Stimulated activated CD4-positive, alpha-beta T cell treated with anti-CD3 and anti-CD28 coated beads, Interleukin-12 subunit alpha, Interleukin-12 subunit beta, amount 100 ng/mL, for 24 hours (primary cell): ENCODE data around the gene RAD51D.
A peak's percentile ranks its signal among the peaks of the same experiment; 100 is the strongest.
"Not testable (repeated sequence)": the region's sequence is repeated elsewhere in the genome, so short reads cannot be mapped to it uniquely, and the experiment has no call there.

Experiments used
- DNase-seq, 2 experiments: peaks; one replicate each; pipeline ENCODE4 v3.0.0-alpha.2; 2020; ENCODE audit warnings: low read depth in 2 of 2

Gene RAD51D

DNA sequence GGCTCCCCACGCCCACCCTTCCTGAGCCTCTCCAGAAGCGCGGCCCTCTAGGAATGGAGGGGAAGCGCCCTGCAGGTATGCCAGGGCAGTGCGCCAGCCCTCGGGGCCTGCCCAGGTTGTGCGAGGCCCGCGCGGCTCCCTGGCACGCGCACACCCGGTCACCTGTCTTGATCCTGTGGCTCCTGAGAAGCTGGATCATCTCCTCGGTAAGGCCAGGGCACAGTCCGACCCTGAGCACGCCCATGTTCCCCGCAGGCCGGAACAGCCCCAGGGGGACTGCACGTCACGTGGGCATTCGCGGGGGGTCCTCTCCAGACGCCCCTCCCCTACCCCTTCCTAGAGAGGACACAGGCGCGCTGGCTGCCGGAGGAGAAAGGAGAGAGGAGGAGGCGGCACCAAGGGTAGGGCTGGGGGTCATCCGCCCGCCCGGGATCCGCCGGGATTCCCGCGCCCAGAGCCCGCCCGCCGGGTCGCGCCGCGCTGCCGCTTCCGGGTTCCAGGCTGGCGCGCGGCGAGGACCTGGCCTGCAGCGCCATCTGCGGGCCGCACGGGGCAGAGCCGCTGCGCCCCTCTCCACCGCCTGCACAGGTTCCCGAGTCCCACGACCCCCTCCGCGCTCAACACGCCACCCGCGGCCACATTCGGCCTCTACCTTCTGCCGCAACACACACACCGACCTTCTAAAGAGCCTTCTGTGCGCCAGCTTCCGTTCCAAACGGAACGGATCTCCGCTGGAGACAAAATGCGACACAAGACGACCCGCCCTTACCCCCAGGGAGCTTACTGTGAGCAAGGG, at the start of gene RAD51D:
Gene RAD51D (minus strand): TSS at position 491 of the 796 bp plus-strand sequence. CDS start 247 bp downstream, at position 244.
- peak; percentile 56 to 67 for DNase-seq

DNA sequence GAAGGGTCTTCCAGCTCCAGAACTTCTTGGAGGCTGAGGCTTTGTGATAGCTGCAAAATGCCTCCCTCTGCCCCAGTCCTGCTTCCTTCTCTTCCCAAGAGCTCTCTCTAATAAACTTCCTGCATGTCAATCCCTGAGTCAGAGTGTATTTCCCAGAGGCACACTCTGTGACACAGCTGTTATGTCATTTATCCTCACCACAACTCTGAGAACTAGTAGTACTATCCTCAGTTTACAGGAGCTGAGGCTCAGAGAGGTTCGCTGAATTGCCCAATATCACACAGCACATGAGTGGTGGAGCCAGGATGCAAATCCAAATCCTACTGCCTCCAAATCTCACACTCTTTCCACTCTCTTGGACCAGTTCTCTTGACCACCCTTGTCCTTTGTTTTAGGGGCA, 48.0 kb upstream of the RAD51D start:
- no peak for DNase-seq

DNA sequence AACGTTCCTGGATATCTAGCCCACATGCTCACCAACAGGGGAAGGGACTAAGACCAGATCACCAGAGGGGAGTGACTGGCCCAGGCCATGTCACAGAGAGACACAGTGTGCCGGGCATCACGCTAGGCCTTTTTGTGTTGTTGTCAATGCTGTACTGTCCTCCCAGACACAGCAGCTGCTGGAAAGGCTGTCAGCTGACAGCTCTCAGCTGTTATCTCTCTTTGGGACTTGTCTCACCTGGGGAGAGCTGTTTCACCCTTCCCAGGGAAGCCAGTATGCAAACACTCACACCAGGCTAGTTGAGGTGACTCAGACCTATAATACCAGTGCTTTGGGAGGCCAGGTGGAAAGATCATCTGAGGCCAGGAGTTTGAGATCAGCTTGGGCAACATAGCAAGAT, 47.4 kb upstream of the RAD51D start:
- DNase-seq = no peak

DNA sequence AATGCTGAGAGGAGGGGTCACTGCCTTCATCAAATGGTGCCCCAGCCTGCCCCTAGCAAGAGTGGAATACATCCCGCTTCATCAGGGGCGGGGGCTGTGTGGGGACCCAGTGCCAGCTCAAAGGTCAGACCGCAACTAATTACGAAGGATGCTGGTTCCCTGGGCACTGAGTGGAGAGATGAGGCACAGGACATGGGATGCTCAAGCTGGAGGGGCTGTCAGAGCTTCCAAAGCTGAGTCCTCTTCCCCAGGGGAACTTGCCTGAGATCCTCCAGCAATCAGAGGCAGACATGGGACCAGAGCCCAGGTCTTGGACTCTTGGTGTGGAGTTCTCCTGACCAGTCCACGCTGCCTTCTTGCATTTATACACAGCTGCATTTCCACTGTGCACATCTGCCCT, 46.9 kb upstream of the RAD51D start:
- no peak for DNase-seq

DNA sequence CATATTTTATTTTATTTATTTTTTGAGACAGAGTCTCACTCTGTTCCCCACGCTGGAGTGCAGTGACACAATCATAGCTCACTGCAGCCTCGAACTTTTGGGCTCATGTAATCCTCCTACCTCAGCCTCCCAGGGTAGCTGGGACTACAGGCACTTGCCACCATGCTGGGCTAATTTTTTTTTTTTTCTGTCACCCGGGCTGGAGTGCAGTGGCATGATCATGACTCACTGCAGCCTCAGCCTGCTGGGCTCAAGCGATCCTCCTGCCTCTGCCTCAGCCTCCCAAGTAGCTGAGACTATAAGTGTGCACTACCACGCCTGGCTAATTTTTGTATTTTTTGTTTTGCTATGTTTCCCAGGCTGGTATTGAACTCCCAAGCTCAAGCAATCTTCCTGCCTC, 45.1 kb upstream of the RAD51D start:
- DNase-seq = no peak

DNA sequence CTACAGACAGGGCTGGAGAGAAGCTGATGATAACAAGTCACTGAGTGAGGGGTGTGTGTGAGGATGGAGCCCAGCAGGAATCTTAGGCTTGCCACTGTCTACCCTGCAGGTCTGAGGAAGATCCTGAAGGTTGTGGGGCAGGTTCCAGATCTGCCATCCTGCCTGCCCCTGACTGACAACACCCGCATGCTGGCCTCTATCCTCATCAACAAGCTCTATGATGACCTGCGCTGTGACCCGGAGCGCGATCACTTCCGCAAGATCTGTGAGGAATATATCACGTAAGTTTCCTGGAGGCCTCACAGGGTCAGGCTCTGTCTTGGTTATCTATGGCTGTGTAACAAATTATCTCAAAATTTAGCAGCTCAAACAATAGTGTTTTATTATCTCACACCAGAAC, 44.2 kb upstream of the RAD51D start:
- DNase-seq = no peak

DNA sequence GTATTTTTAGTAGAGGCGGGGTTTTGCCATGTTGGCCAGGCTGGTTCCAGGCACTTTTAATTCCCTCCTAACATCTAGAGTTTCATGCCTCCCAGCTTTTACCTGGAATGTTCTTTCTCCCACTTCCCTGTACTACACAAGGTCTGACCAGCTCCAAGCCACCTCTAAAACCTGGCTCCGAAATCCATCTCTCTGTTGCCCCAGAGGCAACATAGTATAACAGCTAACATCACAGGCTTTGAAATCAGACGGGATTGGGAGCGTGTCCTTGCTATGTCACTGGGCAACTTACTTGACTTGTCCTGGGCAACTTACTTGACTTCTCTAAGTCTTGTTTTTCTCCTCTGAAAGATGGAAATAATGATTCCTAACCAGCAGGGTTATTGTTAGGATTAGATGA, 43.1 kb upstream of the RAD51D start:
- no peak for DNase-seq

DNA sequence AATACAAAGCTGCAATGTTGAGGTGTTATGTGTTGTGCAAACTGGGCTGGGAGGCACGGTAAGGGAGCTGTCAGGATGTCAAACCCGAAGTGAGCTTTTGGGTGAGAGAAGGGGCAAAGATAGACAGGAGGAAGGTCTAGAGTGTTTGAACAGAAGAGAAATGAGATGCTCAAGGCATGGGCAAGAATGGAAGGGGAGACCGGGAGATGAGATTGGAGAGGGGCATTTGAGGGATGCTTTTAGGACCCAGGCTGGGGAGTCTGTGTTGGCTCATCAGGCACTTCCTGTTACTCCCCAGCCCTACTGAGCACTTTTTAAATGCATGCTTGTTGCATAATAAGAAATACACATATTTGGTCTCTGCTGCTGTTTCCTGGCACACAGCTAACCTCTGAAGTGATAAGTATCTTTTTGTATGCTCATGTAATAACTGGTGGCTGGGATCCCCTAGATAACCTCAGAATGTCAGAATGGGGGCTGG, 41.7 kb upstream of the RAD51D start:
- no peak for DNase-seq

DNA sequence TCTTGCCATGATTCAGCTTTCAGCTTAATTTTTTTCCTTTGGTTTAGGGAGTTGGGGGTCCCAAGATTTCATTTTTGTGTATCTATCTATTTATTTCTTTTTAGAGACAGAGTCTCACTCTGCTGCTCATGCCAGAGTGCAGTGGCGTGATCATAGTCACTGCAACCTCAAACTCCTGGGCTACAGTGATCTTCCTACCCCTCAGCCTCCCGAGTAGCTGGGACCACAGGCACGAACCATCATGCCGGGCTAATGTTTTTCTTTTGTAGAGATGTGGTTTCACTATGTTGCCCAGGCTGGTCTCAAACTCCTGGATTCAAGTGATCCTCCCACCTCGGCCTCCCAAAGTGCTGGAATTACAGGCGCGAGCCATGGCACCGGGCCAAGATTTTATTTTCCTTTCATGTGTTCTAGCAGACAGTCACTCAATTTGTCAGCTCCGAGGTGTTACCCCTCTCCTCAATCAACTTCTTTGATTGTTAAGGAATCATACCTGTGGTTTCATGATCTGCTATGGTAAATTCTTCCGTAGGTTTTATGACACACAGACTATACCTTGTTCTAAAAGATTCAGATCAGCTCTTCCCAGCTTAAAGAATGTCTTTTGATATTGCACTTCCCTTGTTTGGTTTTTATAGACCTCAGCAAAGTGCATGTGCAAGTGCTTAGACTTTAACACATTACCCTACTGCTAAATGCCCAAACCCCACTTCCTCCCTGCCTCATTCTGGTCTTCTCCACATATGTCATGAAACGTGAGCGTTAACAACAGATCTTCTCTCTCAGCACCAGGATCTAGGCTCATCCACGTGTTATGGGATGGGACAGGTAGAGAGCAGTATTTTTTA, 40.9 kb upstream of the RAD51D start:
- peak in 1 of 2 experiments; percentile 21 for DNase-seq

DNA sequence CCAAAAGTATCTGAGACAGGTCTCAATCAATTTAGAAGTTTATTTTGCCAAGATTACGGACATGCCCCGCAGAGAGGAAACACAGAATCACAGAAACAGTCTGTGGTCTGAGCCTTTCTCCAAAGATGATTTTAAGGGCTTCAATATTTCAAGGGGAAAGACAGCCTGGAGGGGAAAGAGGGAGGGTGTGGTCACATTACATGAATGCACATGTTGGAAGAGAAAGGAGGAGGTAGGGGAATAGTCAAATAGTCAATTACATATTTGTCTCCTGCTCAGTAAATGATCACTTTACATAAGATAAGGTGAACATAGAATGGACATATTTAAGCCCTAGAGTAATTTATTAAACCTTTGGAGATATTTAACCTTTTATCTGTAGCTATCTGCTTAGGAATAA, 40.3 kb upstream of the RAD51D start:
- no peak for DNase-seq

DNA sequence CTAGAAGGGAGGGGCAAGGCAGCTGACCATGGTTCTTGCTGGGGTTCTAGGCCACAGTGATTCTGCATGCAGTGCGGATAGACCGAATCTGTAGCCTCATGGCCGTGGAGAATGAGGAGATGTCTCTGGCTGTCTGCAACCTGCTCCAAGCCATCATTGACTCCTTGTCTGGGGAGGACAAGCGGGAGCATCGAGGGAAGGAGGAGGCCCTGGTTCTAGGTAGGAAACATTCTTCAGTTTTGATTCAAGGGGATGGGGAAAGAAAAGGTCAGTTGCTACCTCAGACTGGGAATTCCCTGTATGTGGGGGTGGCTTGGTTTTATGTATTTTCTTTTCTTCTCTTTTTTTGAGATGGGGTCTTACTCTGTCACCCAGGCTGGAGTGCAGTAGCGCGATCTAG, 35.6 kb upstream of the RAD51D start:
- no peak for DNase-seq

DNA sequence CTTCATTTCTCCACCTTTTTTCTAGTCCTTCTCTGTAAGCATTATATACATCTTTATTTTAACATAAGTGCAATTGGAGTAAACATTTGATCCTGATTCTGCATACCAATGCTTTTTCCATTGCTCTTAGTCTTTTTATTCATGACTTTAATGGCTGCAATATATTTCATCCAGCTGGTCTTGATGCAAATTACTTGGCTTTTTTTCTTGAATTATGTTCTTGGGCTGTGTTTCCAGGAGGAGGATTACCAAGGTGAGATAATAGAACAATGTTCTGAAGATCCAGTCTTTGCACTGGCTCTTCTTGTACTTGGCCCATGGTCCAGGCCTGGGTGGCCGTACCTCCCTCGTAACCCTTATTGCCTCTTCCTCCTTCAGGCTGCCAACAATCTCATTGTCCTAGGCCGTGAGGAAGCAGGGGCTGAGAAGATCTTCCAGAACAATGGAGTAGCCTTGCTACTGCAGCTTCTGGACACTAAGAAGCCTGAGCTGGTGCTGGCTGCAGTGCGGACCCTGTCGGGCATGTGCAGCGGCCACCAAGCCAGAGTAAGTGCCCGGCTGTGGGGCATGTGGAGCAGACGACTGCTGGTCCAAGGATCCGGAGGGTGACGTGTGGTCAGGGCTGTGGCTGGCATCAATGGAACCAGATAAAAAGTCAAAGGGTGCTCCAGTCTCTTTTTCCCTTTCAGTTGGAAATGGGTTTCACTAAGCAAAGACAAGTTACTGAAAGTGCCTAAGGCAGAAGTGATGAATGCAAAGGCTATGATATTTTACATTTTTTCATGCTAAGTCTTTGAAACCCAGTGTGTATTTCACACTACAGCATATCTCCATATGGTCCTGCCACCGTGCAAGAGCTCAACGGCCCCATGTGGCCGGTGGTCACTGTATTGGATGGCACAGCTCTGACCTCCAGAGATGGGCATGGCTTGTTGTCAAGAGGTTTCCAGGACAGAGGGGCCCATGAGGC, 34.8 kb upstream of the RAD51D start:
- no peak for DNase-seq

DNA sequence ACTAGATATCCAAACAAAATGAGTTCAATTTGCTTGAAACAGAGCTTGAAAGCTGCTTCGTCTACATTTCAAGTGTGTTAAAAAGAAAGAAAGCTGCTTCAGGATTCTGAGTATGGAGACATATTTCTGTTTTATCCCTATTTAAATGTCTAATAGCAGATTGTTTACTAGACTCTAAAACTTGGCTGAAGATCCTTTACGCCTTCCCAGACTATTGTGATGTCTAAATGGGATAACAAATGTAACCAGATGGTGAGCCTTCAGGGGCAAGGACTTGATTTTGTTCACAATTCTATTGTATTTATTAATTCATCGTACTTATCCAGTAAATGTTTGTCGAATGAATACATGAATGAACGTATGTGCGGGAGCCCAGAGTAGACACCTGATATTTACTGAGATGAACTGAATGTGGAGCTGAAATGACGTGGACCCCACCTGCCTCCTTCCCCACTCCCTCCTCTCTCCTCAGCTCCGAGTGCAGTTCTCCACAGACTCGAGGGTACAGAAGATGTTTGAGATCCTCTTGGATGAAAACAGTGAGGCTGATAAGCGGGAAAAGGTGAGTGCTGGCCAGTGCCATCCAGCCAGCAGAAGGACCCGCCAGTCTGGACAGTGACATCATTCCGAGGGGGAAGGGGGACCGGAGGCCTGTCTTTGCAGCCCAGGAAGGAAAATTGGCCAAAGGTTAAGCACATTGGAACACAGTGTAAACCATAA, 32.9 kb upstream of the RAD51D start:
- DNase-seq = no peak

DNA sequence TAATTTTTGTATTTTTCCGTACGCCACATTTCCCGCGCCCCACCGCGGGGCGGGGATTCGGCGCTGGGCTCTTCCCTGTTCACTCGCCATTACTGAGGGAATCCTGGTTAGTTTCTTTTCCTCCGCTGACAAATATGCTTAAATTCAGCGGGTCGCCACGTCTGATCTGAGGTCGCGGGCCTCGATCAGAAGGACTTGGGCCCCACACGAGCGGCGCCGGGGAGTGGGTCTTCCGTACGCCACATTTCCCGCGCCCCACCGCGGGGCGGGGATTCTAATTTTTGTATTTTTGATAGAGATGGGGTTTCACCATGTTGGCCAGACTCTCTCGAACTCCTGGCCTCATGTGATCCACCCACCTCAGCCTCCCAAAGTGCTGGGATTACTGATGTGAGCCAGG, 31.4 kb upstream of the RAD51D start:
- not testable (repeated sequence) for DNase-seq

DNA sequence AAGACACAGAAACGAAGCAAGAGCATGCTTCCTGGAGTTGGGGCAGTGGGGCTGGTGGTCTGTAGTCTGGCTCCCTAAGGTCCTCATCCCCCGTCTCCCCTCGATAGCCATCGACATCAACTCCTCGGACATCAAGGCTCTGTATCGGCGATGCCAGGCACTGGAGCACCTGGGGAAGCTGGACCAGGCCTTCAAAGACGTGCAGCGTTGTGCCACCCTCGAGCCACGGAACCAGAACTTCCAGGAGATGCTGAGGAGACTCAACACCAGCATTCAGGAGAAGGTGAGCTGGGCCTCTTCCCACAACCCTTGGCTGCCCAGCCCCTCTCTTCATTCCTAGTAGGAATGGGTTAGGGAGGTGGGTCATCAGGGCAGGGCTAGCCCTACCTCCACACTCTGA, 30.3 kb upstream of the RAD51D start:
- DNase-seq = no peak

DNA sequence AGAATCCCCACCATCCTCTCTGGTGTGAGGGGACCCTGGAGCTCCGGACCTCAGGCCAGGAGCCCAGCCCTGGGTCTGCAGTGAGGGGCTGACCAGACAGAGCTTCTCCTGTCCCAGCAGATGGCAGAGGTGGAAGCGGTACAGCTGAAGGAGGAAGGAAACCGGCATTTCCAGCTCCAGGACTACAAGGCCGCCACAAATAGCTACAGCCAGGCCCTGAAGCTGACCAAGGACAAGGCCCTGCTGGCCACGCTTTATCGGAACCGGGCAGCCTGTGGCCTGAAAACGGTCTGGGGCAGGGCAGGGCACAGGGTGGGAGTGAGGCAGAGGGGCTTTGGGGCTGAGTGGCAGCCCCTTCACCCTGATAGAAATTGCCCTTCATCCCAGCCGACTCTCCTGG, 28.5 kb upstream of the RAD51D start:
- DNase-seq = no peak

DNA sequence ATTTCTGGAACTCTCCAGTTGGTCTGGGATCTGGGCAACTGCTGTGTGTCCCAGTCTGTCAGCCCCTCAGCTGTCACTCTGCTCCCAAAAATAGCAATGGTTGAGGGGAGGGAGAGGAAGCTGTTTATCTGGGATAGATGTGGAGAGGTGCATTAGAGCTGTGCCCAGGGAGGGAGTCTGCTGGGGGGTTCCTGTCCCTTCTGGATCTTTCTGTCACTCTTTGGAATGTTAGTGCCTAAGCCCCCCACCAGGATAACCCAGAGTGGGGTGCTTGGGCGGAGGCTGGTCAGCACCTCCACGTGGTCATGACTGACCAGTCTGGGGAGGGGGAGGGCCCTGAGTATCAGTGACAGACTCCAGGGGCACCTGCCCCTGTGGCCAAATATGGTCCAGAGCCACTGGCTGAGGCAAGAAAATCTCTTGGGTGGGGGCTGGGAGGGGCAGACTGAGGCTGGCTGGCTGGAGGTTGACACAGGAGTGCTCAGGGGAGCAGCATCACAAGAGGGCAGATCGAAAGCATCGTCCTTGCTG, 27.8 kb upstream of the RAD51D start, which contains the start of gene UNC45B:
Gene UNC45B (plus strand): TSS at position 443 of the 531 bp plus-strand sequence. CDS start 447 bp downstream, outside the sequence.
- DNase-seq = no peak

DNA sequence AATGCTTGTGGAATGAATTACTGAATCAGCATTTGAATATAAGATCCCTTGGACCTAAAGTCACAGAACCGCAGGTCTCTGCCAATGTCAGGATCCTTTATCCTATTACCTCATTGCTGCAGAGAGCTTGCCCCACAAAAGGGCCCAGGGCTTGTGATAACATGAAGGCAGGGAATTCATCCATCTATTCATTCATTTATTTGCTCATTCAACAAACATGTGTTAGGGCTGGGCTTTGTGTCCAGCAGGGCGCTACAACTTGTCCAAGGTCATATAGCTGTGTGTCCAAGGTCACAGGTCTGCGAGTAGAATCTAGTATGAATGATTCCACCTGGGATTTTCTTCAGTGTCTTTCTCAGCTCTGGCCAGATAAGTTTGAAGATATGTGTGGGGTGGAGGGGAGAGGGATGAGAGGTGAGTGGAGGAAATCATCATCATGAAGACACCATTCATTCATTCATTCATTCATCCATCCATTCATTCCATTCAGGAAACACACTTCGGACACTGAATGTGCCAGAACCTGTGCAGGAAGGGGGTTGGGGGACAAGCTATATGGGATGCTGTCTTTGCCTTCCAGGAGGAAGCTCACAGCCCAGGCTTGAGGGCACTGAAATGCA, 26.7 kb upstream of the RAD51D start:
- no peak for DNase-seq

DNA sequence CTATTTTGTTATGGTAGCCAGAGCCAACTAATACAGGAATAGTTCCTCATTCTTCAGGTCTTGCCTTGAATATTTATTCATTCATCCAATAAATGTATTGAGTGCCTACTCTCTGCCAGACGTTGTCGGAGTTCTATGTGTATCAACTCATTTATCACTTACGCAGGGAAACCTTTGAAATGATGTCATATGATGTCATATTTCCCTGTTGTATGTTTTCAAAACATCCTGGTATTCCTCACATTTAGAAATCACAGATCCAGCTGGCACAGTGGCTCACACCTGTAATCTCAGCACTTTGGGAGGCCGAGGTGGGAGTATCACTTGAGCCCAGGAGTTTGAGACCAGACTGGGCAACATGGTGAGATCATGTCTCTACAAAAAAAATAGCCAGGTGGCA, 25.2 kb upstream of the RAD51D start:
- no peak for DNase-seq

DNA sequence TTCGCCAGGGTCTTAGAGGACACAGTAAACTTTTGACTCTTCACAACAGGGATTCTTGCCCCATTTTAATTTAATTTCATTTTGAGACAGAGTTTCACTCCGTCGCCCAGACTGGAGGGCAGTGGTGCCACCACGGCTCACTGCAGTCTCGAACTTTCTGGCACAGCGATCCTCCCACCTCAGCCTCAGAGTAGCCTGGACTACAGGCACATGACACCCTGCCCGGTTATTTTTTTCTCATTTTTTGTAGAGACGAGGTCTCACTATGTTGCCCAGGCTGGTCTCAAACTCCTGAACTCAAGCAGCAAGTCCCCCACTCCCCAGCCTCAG, 22.8 kb upstream of the RAD51D start:
- no peak for DNase-seq
